Thoracic aorta (tissue), 2 donors: ENCODE measurements around the gene APBA3. TPM values are rescaled to one million over a fixed set of nuclear protein-coding genes. Genes with fewer than 3 reads are reported as not detected.

Experiments used
- ATAC-seq: fragments of 150-250 bp; one replicate; pipeline ENCODE4 v1.8.0; 2017; ENCODE audit warnings: low read depth; ENCODE audit not compliant: insufficient number of reproducible peaks, low FRiP score
- DNase-seq: peaks from one replicate; pipeline ENCODE4 v3.0.0-alpha.2; 2020; ENCODE audit warnings: low spot score
- H3K27ac ChIP-seq, 2 donors: fragments of 200-600 bp; sonication (generic); 1 replicate in 1 of 2; 2 replicates in 1 of 2; pipeline ENCODE4 v1.5.1; 2016; ENCODE audit warnings: mild to moderate bottlenecking in 2 of 2, moderate library complexity in 2 of 2
- H3K27me3 ChIP-seq: fragments of 200-600 bp; sonication (generic); replicated peaks from 2 replicates; pipeline ENCODE4 v1.6.0; 2016; ENCODE audit warnings: mild to moderate bottlenecking; ENCODE audit not compliant: insufficient read depth
- H3K36me3 ChIP-seq: fragments of 200-600 bp; sonication (generic); one replicate; pipeline ENCODE4 v1.5.1; 2016
- H3K4me1 ChIP-seq, 2 donors: fragments of 200-600 bp; sonication (generic); 1 replicate in 1 of 2; 2 replicates in 1 of 2; pipeline versions ENCODE4 v1.5.1 to v1.6.0; 2016; ENCODE audit warnings: low read depth in 2 of 2, mild to moderate bottlenecking in 1 of 2; ENCODE audit not compliant: control insufficient read depth in 1 of 2
- H3K4me3 ChIP-seq: fragments of 200-600 bp; sonication (generic); 2 replicates; pipeline ENCODE4 v1.5.1; 2016; ENCODE audit warnings: mild to moderate bottlenecking
- H3K9me3 ChIP-seq: fragments of 200-600 bp; sonication (generic); 2 replicates; pipeline ENCODE4 v1.5.1; 2016
- total RNA-seq, 2 donors: library from RNA; depleted of rRNA; stranded (reverse); fragments of >200 nt; gene quantifications; one replicate each; pipeline versions ENCODE4 v1.1.0 to v1.2.3, GENCODE V29; 2016
- TF ChIP-seq, protein P1 (sequence below): fragments of 200-600 bp; sonication (generic); IDR thresholded peaks from one replicate; pipeline ENCODE4 v1.5.1; 2019; ENCODE audit warnings: antibody characterized with exemption

The APBA3 gene
- total RNA-seq, 2 donors from 2014 or later, result 17.4 to 26.8 TPM

DNA sequence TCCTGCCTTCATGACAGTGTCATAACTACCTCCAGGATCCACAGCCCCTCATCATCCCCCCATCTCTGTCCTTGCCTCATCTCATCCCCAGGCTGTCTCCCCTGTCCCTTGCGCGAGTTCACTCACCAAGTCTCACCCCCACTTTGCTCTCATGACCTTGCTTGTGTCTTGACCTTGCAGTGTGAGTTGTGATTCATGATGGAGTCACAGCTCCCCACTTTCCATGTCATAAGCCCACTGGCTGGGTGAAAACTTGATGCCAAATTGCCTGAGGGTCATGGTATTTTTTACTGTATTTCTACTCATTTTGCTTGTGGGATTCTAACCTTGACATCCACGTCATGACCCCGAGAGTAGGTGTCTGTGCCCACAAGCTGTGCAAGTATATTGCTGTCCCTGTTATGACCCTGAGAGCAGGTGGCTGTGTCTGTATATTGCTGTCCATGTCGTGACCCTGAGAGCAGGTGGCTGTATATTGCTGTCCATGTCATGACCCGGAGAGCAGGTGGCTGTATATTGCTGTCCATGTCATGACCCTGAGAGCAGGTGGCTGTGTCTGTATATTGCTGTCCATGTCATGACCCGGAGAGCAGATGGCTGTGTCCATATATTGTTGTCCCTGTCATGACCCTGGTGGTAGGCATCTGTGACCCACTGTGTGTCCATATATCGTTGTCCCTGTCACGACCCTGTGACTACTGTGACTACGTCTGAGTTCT lies 23.8 kb downstream of the APBA3 start:
- Histone ChIP-seq H3K27me3 (no peaks in the 10 kb centered on the region), H3K4me3 (no peak overlapping the region), H3K9me3 (no peaks in the 10 kb centered on the region), H3K27ac (no peak overlapping the region), H3K4me1 (no peaks in the 10 kb centered on the region), H3K36me3 (no peaks in the 10 kb centered on the region)
- ATAC-seq (no peak), DNase-seq (no peak)
- TF ChIP-seq, protein P1, sequence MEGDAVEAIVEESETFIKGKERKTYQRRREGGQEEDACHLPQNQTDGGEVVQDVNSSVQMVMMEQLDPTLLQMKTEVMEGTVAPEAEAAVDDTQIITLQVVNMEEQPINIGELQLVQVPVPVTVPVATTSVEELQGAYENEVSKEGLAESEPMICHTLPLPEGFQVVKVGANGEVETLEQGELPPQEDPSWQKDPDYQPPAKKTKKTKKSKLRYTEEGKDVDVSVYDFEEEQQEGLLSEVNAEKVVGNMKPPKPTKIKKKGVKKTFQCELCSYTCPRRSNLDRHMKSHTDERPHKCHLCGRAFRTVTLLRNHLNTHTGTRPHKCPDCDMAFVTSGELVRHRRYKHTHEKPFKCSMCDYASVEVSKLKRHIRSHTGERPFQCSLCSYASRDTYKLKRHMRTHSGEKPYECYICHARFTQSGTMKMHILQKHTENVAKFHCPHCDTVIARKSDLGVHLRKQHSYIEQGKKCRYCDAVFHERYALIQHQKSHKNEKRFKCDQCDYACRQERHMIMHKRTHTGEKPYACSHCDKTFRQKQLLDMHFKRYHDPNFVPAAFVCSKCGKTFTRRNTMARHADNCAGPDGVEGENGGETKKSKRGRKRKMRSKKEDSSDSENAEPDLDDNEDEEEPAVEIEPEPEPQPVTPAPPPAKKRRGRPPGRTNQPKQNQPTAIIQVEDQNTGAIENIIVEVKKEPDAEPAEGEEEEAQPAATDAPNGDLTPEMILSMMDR, result no peak

DNA sequence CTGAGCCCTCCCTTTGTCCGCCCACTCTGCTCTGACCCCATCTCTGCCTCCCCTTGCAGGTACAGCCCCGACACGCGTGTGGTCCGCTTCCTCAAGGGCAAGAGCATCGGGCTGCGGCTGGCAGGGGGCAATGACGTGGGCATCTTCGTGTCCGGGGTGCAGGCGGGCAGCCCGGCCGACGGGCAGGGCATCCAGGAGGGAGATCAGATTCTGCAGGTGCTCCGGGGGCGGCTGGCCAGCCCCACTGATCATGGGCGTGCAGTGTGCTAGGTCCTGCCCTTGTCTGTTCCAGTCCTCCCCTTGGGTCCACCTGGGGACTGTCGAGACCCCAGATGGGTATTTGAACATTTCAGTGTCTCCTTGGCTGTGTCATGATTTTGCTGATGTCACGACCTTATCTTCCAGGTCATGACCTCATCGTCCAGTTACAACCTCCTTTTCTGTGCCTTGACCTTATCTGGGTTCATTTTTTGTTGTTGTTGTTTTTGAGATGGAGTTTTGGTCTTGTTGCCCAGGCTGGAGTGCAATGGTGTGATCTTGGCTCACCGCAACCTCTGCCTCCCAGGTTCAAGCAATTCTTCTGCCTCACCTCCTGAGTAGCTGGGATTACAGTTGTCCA lies 25.3 kb downstream of the APBA3 start:
- Histone ChIP-seq H3K4me1 (no peaks in the 10 kb centered on the region), H3K27me3 (no peaks in the 10 kb centered on the region), H3K9me3 (no peaks in the 10 kb centered on the region), H3K36me3 (no peaks in the 10 kb centered on the region), H3K4me3 (no peak overlapping the region), H3K27ac (no peak overlapping the region)
- no peak for DNase-seq
- TF ChIP-seq, protein P1, result no peak
- ATAC-seq, result no peak

DNA sequence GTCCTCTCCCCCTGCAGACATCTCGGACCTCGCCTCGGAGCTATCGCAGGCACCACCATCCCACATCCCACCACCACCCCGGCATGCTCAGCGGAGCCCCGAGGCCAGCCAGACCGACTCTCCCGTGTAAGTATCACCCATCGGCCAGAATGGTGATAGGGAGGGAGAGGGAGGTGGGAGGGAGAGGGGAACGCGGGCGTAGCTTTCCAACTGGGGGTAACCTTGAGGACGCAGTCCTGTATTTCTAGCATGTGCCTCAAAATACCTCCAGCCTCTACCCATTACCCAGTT lies 27.2 kb downstream of the APBA3 start:
- DNase-seq (no peak), ATAC-seq (no peak)
- no peaks in the 10 kb centered on the region for H3K4me1 ChIP-seq
- H3K27ac ChIP-seq, result no peak overlapping the region
- H3K27me3 ChIP-seq, result no peaks in the 10 kb centered on the region
- H3K4me3 ChIP-seq, result no peak overlapping the region
- no peaks in the 10 kb centered on the region for H3K36me3 ChIP-seq
- H3K9me3 ChIP-seq, result no peaks in the 10 kb centered on the region
- TF ChIP-seq, protein P1, result no peak

DNA sequence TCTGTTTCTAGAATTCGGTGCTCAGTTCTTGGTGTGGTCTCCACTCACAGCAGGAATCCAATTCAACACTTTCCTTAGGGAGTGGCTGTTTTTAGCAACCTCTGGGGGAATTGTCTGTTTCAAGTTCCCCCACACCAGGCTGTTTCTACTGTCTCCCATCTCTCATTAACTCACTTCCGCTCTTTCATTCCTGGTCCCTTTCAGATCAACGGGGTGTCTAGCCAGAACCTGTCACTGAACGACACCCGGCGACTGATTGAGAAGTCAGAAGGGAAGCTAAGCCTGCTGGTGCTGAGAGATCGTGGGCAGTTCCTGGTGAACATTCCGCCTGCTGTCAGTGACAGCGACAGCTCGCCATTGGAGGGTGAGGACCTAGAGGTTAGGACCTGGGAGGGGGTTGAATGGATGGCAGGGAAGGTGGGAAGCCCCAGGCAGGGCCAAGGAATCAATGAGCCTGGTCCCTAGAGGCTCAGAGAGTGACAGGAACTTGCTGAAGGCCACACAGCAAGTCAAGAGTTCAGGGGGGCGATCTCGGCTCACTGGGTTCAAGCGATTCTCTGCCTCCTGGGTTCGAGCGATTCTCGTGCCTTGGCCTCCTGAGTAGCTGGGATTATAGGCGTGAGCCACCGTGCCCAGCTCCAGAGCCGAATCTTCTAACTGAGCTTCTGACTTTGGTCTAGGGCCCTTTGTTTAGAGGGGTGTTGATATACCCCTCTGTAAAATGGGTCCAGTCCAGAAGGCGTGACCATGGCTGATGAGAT lies 27.8 kb downstream of the APBA3 start:
- H3K4me1 ChIP-seq, result no peaks in the 10 kb centered on the region
- no peaks in the 10 kb centered on the region for H3K9me3 ChIP-seq
- DNase-seq (no peak), ATAC-seq (no peak)
- H3K4me3 ChIP-seq, result no peak overlapping the region
- TF ChIP-seq, protein P1, result no peak
- no peaks in the 10 kb centered on the region for H3K27me3 ChIP-seq
- H3K36me3 ChIP-seq, result no peaks in the 10 kb centered on the region
- no peak overlapping the region for H3K27ac ChIP-seq

DNA sequence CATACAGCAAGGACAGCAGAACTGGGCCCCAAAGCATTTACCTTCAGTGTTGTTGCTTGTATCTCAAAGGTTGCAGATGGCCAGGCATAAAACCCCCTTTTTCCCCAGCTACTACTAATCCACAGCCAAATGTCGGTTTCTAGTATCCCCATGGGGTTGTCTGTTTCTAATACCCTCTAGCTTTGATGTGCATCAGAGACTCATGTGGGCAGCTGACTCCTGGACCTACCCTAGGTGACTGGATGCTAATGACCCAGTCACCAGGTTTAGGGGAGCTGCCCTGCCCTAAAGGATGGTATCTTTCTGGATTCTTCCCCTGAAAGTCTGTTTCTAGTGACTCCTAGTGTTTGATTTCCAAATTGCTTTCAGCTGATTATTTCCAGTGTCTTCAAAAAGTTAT lies 29.4 kb downstream of the APBA3 start:
- TF ChIP-seq, protein P1, result no peak
- no peak for DNase-seq
- no peaks in the 10 kb centered on the region for H3K4me1 ChIP-seq
- H3K27me3 ChIP-seq, result no peaks in the 10 kb centered on the region
- H3K27ac ChIP-seq, result no peak overlapping the region
- H3K9me3 ChIP-seq, result no peaks in the 10 kb centered on the region
- no peak for ATAC-seq
- no peaks in the 10 kb centered on the region for H3K36me3 ChIP-seq
- H3K4me3 ChIP-seq, result no peak overlapping the region
